GM23248 (cell line): ENCODE measurements around the gene MISP3. TPM values are rescaled to one million over a fixed set of nuclear protein-coding genes. Genes with fewer than 3 reads are reported as not detected.

ENCODE experiments used
- DNase-seq: peaks from one replicate; pipeline ENCODE4 v3.0.0-alpha.2; 2015
- H2AFZ ChIP-seq: fragments of 200-600 bp; sonication (generic); 2 replicates; pipeline ENCODE4 v1.6.1; 2016; ENCODE audit warnings: antibody characterized with exemption
- H3F3A ChIP-seq: fragments of 200-600 bp; sonication (generic); 2 replicates; pipeline ENCODE4 v1.6.1; 2016; ENCODE audit warnings: mild to moderate bottlenecking, antibody characterized with exemption, mixed run types; ENCODE audit not compliant: insufficient read depth
- H3K27ac ChIP-seq: fragments of 200-600 bp; sonication (generic); 2 replicates; pipeline ENCODE4 v1.5.1; 2016; ENCODE audit warnings: mild to moderate bottlenecking
- H3K27me3 ChIP-seq: fragments of 200-600 bp; sonication (generic); replicated peaks from 2 replicates; pipeline ENCODE4 v1.6.1; 2016; ENCODE audit warnings: mild to moderate bottlenecking; ENCODE audit not compliant: insufficient read depth
- H3K36me3 ChIP-seq: fragments of 200-600 bp; sonication (generic); 2 replicates; pipeline ENCODE4 v1.6.1; 2016; ENCODE audit warnings: low read depth, mild to moderate bottlenecking
- H3K4me1 ChIP-seq: fragments of 200-600 bp; sonication (generic); 2 replicates; pipeline ENCODE4 v1.6.1; 2016; ENCODE audit warnings: mild to moderate bottlenecking; ENCODE audit not compliant: insufficient read depth
- H3K4me2 ChIP-seq: fragments of 200-600 bp; sonication (generic); one replicate; pipeline ENCODE4 v1.6.1; 2016; ENCODE audit warnings: mild to moderate bottlenecking; ENCODE audit not compliant: unreplicated experiment
- H3K4me3 ChIP-seq: fragments of 200-600 bp; sonication (generic); 2 replicates; pipeline ENCODE4 v1.5.1; 2016; ENCODE audit warnings: mild to moderate bottlenecking
- H3K79me2 ChIP-seq: fragments of 200-600 bp; sonication (generic); 2 replicates; pipeline ENCODE4 v1.6.1; 2016; ENCODE audit warnings: mild to moderate bottlenecking; ENCODE audit not compliant: insufficient read depth
- H3K9ac ChIP-seq: fragments of 200-600 bp; sonication (generic); 2 replicates; pipeline ENCODE4 v1.6.1; 2016; ENCODE audit warnings: mild to moderate bottlenecking
- H3K9me2 ChIP-seq: fragments of 200-600 bp; sonication (generic); 2 replicates; pipeline ENCODE4 v1.6.1; 2016; ENCODE audit warnings: mixed run types, mild to moderate bottlenecking, moderate library complexity; ENCODE audit not compliant: insufficient read depth
- H3K9me3 ChIP-seq: fragments of 200-600 bp; sonication (generic); one replicate; pipeline ENCODE4 v1.6.1; 2017; ENCODE audit warnings: low read depth
- H4K20me1 ChIP-seq: fragments of 200-600 bp; sonication (generic); 2 replicates; pipeline ENCODE4 v1.6.0; 2016; ENCODE audit not compliant: insufficient read depth
- EZH2 ChIP-seq: fragments of 200-600 bp; sonication (generic); IDR thresholded peaks from 2 replicates; pipeline ENCODE4 v1.6.1; 2018; ENCODE audit warnings: antibody characterized with exemption, mild to moderate bottlenecking; ENCODE audit not compliant: insufficient read depth, poor library complexity, severe bottlenecking
- EZH2phosphoT487 ChIP-seq: fragments of 200-600 bp; sonication (generic); IDR thresholded peaks from 2 replicates; pipeline ENCODE4 v1.6.1; 2018; ENCODE audit warnings: antibody characterized with exemption, moderate library complexity, mild to moderate bottlenecking, low read depth; ENCODE audit not compliant: insufficient read depth
- WGBS, 2 experiments: methylation state at CpG; one replicate each; pipeline ENCODE4 v1.1.6; 2015 to 2017; ENCODE audit warnings: low lambda C conversion rate in 2 of 2, low coverage in 1 of 2; ENCODE audit errors: missing lambda C conversion rate in 2 of 2; 5-methylcytosine and 5-hydroxymethylcytosine counted together
- in situ Hi-C: fragments of 300-500 bp; cut with MboI; formaldehyde crosslinking; loops from 2 replicates; pipeline ENCODE4 v1.15.0; 2020
- polyA plus RNA-seq: library from polyadenylated mRNA; unstranded; fragments of >200 nt; fragmentation: Nextera tagmentation; extraction: Ambion mirVana; gene quantifications from 2 replicates; pipeline ENCODE4 v1.2.1, GENCODE V29; 2016
- total RNA-seq: library from RNA; depleted of rRNA; stranded (reverse); fragments of >200 nt; shearing (Covaris generic); gene quantifications from 2 replicates; pipeline ENCODE4 v1.2.3, GENCODE V29; 2014

Gene MISP3
- total and polyA plus RNA-seq, 2 experiments from 2014 or later: 1.3 to 2.7 TPM

DNA sequence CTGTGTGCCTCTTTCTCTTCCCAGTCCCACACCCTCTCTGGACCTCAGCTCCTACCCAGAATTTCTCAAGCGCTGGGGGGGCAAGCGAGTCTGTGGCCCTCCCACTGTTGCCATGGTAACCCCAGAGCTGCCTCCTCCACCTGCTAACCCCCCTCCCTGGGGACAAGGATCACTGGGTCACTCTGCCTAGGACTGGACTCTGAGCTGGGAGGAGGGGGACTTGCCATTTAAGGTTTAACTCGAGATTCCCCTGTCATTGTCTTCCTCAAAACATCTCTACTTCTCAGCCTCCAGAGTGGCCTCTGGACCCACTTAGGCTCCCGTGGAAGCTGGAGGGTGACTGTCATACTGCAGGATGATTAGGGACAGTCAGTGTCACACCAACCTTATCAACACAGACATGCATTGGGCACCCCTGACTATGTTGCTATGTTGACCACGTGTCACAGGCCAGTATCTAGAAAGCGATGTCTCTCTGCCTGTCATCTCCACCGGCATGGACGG, 12.9 kb upstream of the MISP3 start:
- Histone ChIP-seq H3K27me3 (peaks cover 12% of the 10 kb centered on the region; the same call in 1 of the 2 replicates), H3F3A (no peaks in the 10 kb centered on the region), H3K9me2 (no peaks in the 10 kb centered on the region), H3K4me2 (no peak overlapping the region), H3K4me1 (no peaks in the 10 kb centered on the region), H3K4me3 (no peak overlapping the region), H4K20me1 (no peaks in the 10 kb centered on the region), H3K9ac (no peak overlapping the region), H3K27ac (no peak overlapping the region), H3K9me3 (no peaks in the 10 kb centered on the region), H2AFZ (no peak overlapping the region), H3K79me2 (no peaks in the 10 kb centered on the region), H3K36me3 (no peaks in the 10 kb centered on the region)
- TF ChIP-seq EZH2: no peak
- TF ChIP-seq EZH2phosphoT487: no peak
- 49 to 52% methylated on average over 8 of the region's 8 CpGs for WGBS, 2 experiments
- in situ Hi-C loops: no loop called here
- DNase-seq: no peak

DNA sequence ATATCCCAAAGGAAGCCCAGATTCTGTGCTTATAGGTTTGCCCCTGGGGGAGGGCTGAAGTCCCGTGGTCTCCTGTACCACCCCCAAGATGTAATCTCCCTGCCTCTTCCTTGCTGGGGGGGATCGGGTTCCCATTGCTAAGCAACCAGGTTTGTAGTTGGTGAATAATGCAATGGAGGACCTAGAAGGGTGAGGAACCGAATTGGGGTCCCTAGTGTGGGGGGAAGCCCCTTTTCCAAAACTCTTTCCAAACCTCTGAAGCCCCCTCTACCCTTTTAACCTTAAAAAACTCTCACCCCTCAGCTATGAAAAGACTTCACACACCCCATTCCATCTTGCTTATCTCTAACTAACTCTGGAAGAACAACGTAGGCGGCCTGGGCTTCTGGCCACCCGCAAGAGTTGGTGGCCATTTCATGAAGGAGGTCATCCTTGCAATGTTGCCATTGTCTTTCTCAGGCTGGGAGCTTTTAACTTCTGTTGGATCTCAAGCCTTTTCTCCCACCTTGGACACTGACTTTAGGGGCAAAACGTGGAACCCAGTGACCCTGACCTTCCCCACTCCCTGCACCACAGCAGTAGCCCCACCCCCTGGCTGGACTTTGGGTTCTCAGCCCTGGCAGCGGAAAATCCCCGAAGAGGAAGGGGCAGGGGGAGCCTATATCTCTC, 11.4 kb upstream of the MISP3 start:
- Histone ChIP-seq H3K4me2 (no peak overlapping the region), H3K9ac (no peak overlapping the region), H2AFZ (0 out of 2 replicates have a peak overlapping the region, but pooled peaks have one; percentile 62), H3K79me2 (no peaks in the 10 kb centered on the region), H3K9me3 (no peaks in the 10 kb centered on the region), H3K4me1 (no peaks in the 10 kb centered on the region), H3K27ac (no peak overlapping the region), H4K20me1 (no peaks in the 10 kb centered on the region), H3K36me3 (no peaks in the 10 kb centered on the region), H3K4me3 (no peak overlapping the region), H3K27me3 (peaks cover 12% of the 10 kb centered on the region; the same call in 1 of the 2 replicates), H3F3A (no peaks in the 10 kb centered on the region), H3K9me2 (no peaks in the 10 kb centered on the region)
- WGBS, 2 experiments: 44 to 52% methylated on average over 9 of the region's 9 CpGs
- TF ChIP-seq EZH2phosphoT487 (no peak), EZH2 (no peak)
- in situ Hi-C loops: no loop called here
- DNase-seq: peak; percentile 46

DNA sequence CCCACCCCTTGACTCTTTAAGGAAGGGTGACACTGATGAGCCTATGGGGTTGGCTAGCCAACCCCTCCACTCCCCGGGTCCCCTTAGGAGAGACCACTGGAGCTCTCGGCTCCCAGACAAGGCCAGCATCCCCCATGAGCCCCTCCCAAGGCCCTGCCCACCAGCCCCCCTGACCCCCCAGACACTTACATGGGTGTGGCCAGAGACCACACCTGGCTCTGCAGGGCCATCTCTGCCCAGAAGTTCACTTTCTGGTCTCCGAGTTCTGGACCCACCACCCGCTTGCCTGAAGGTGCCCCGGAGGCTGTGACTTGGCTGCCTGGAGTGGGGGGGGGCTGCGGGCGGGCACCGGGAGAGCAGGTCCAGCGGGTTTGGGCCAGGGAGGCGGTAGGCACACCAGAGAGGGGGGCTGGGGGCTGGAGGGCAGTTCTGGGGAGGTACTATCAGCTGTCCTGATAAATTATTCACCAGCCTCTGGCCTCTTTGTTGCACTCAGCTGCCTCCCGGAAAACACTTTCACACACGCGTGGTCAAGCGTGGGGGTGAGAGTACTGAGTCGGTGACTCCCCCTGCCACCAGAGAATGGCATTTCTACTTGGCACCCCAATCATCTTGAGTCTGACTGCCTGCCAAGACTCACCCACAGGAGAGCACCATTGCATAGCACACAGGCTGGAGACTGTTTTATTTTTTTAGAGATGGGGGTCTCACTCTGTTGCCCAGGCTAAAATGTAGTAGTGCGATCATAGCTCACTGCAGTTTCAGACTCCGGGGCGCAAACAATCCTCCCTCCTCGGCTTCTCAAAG, 10.6 kb upstream of the MISP3 start, which contains the start of gene PALM3:
Gene PALM3, minus strand, starts transcription at position 326 of the 807 bp plus-strand sequence. Its CDS starts 96 bp downstream, at position 230.
- in situ Hi-C loops: no loop called here
- H3K27me3 ChIP-seq: peaks cover 12% of the 10 kb centered on the region; the same call in 1 of the 2 replicates
- no peak for TF ChIP-seq EZH2phosphoT487
- TF ChIP-seq EZH2: no peak
- H2AFZ ChIP-seq: 0 out of 2 replicates have a peak within 1 kb of the TSS, but pooled peaks have one; percentile 62
- H3K4me3 ChIP-seq: no peak within 1 kb of the TSS
- no peaks in the 10 kb centered on the region for H3F3A ChIP-seq
- H3K9ac ChIP-seq: no peak within 1 kb of the TSS
- no peaks in the 10 kb centered on the region for H4K20me1 ChIP-seq
- no peak within 1 kb of the TSS for H3K4me2 ChIP-seq
- no peaks in the 10 kb centered on the region for H3K9me3 ChIP-seq
- DNase-seq: no peak
- 69% methylated on average over 15 to 19 of the region's 19 CpGs for WGBS, 2 experiments
- no peak within 1 kb of the TSS for H3K27ac ChIP-seq
- no peaks in the 10 kb centered on the region for H3K9me2 ChIP-seq
- H3K36me3 ChIP-seq: no peaks in the 10 kb centered on the region
- H3K4me1 ChIP-seq: no peaks in the 10 kb centered on the region
- no peaks in the 10 kb centered on the region for H3K79me2 ChIP-seq

DNA sequence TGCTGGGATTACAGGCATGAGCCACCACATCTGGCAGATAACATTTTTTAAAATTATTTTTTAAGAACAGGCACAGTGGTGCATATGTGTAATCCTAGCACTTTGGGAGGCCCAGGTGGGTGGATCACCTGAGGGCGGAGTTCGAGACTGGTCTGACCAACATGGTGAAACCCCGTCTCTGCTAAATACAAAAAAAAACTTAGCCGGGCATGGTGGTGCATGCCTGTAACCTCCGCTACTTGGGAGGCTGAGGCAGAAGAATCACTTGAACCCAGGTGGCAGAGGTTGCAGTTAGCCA, 10.1 kb upstream of the MISP3 start:
- WGBS, 2 experiments: 79 to 83% methylated on average over 5 of the region's 5 CpGs
- no peaks in the 10 kb centered on the region for H3K9me3 ChIP-seq
- H4K20me1 ChIP-seq: no peaks in the 10 kb centered on the region
- in situ Hi-C loops: no loop called here
- no peak overlapping the region for H3K9ac ChIP-seq
- H3K4me2 ChIP-seq: no peak overlapping the region
- no peak overlapping the region for H3K4me3 ChIP-seq
- no peaks in the 10 kb centered on the region for H3K79me2 ChIP-seq
- H3K27me3 ChIP-seq: peaks cover 12% of the 10 kb centered on the region; the same call in 1 of the 2 replicates
- no peak for DNase-seq
- TF ChIP-seq EZH2 (no peak), EZH2phosphoT487 (no peak)
- H3K4me1 ChIP-seq: no peaks in the 10 kb centered on the region
- no peak overlapping the region for H3K27ac ChIP-seq
- H3F3A ChIP-seq: no peaks in the 10 kb centered on the region
- H2AFZ ChIP-seq: no peak overlapping the region
- no peaks in the 10 kb centered on the region for H3K9me2 ChIP-seq
- no peaks in the 10 kb centered on the region for H3K36me3 ChIP-seq
